GM18499 (cell line): Measurements from ENCODE around the gene GOSR2.

Experiments
- ATAC-seq: cut with Tn5 transposase; IDR thresholded peaks from one replicate; pipeline ENCODE4 v1.9.1; 2021; ENCODE audit warnings: moderate number of reproducible peaks; ENCODE audit not compliant: insufficient read depth, unreplicated experiment

GOSR2 gene

GRCh38 chr17:46958041-46958591 lies 35.2 kb downstream of the GOSR2 start:
- no peak for ATAC-seq

GRCh38 chr17:46960152-46960551 lies 37.2 kb downstream of the GOSR2 start:
- no peak for ATAC-seq

- no peak for ATAC-seq
These were observed 39.4 kb downstream of the GOSR2 start for GRCh38 chr17:46962374-46962790.

- ATAC-seq: no peak
These were observed 40.6 kb downstream of the GOSR2 start for GRCh38 chr17:46963571-46963970.

- ATAC-seq: no peak
These were observed 41.6 kb downstream of the GOSR2 start for GRCh38 chr17:46964315-46965265.

GRCh38 chr17:46968224-46968834 lies 45.4 kb downstream of the GOSR2 start:
- ATAC-seq: no peak

GRCh38 chr17:46968896-46969295 lies 45.9 kb downstream of the GOSR2 start:
- ATAC-seq: no peak

GRCh38 chr17:46971647-46972300 lies 48.8 kb downstream of the GOSR2 start:
- no peak for ATAC-seq

- no peak for ATAC-seq
These were observed 49.4 kb downstream of the GOSR2 start for GRCh38 chr17:46972346-46972745.

GRCh38 chr17:46974086-46974485 lies 51.1 kb downstream of the GOSR2 start:
- no peak for ATAC-seq

- no peak for ATAC-seq
These were observed 52.3 kb downstream of the GOSR2 start for GRCh38 chr17:46975287-46975686.

- ATAC-seq: no peak
These were observed 53.8 kb downstream of the GOSR2 start for GRCh38 chr17:46976626-46977270.

GRCh38 chr17:46977348-46977747 lies 54.4 kb downstream of the GOSR2 start:
- no peak for ATAC-seq

GRCh38 chr17:46977750-46978488 lies 55.0 kb downstream of the GOSR2 start:
- no peak for ATAC-seq

GRCh38 chr17:46978489-46979146 lies 55.7 kb downstream of the GOSR2 start:
- no peak for ATAC-seq

GRCh38 chr17:46979147-46979863 lies 56.3 kb downstream of the GOSR2 start, which contains the start of gene RPRML:
Gene RPRML (minus strand): TSS chr17:46979253. CDS start chr17:46979007, 246 bp downstream.
- ATAC-seq: no peak

- ATAC-seq: no peak
These were observed 59.6 kb downstream of the GOSR2 start for GRCh38 chr17:46982577-46982976.

- no peak for ATAC-seq
These were observed 60.8 kb downstream of the GOSR2 start for GRCh38 chr17:46983782-46984181.
